Measurements from ENCODE around the gene MMAA. TPM values are rescaled to one million over a fixed set of nuclear protein-coding genes. Genes with fewer than 3 reads are reported as not detected.

The MMAA gene
- total and polyA plus RNA-seq, 2 donors (not counting 1 experiment from before 2014, with no cell fraction given), result 3.9 to 9.0 TPM

DNA sequence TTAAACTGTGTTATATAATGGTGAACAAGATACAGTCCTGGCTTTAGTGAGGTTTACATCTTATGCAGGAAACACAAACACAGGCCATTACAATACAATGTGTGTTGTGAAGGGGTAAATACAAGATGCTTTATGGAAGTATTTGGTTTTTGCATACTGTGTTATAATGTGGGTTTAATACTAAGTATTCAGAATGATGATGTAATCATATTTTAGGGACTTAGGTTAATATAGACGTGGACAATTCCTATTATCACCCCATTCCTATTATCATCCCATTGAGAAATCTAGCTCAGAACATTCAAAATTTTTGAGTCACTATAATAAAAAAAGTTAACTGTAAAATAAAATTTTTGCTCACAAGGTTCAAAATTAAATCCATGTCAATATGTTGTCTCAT is 24.1 kb downstream of the MMAA start:
- no peaks in the 10 kb centered on the region for H3K27me3 Mint-ChIP-seq
- no peak overlapping the region for H3K4me3 Mint-ChIP-seq
- no peak overlapping the region for H3K27ac Mint-ChIP-seq
- Histone ChIP-seq H3K4me1 (ENCODE audit: control insufficient read depth in 2 of 2, insufficient read depth in 2 of 2, low read length in 2 of 2) (no peaks in the 10 kb centered on the region), H4K20me1 (ENCODE audit: control insufficient read depth, insufficient read depth, low read length, poor library complexity, severe bottlenecking) (no peaks in the 10 kb centered on the region), H3K4me2 (replicated peaks; ENCODE audit: low read depth, low read length, poor library complexity, severe bottlenecking) (no peak overlapping the region), H3K4me3 (ENCODE audit: control extremely low read depth in 1 of 5, extremely low read depth in 1 of 5, insufficient read depth in 1 of 5, low read depth in 2 of 5, low read length in 4 of 5) (no peak overlapping the region), H3K9ac (ENCODE audit: low read length) (no peak overlapping the region), H3K36me3 (replicated peaks in 1 of 2; ENCODE audit: control extremely low read depth in 1 of 2, control insufficient read depth in 1 of 2, extremely low read depth in 1 of 2, insufficient read depth in 2 of 2, low read length in 1 of 2) (peaks cover 2 to 11% of the 10 kb centered on the region in 2 experiments), H2AFZ (ENCODE audit: insufficient read depth, low read depth, low read length, poor library complexity, severe bottlenecking) (no peak overlapping the region), H3K27ac (ENCODE audit: low read length in 2 of 2) (no peak overlapping the region), H3K27me3 (replicated peaks in 1 of 4; ENCODE audit: control extremely low read depth in 1 of 4, control insufficient read depth in 3 of 4, insufficient read depth in 4 of 4, low read length in 3 of 4) (no peaks in the 10 kb centered on the region), H3K9me3 (ENCODE audit: control extremely low read depth in 1 of 3, control insufficient read depth in 2 of 3, insufficient read depth in 1 of 3, low read length in 2 of 3) (no peaks in the 10 kb centered on the region), H3K79me2 (ENCODE audit: control insufficient read depth, insufficient read depth, low read length) (no peaks in the 10 kb centered on the region)
- POLR2A ChIA-PET, result interaction anchor here (0.6 kb wide), 1 partner anchor 410 kb away, joined by 3 read pairs; no protein-coding TSS in a partner anchor
- H3K4me1 Mint-ChIP-seq, result no peaks in the 10 kb centered on the region
- CTCF ChIA-PET, result interaction anchor here (0.6 to 1.1 kb wide), 3 partner anchors 20 to 562 kb away, joined by 3 to 4 read pairs (median 3); no protein-coding TSS in a partner anchor
- H3K9me3 Mint-ChIP-seq (ENCODE audit: insufficient read depth), result no peaks in the 10 kb centered on the region
- DNase-seq (no peak), ATAC-seq (ENCODE audit: low read depth) (no peak)
- WGBS (ENCODE audit: insufficient coverage), result no CpG with 5 or more reads among the region's 1 CpG
- TF ChIP-seq EZH2 (IDR thresholded peaks at IDR 0.05; ENCODE audit: borderline replicate concordance, insufficient read depth, low read depth, low read length, poor library complexity, severe bottlenecking), result no peak
- TF ChIP-seq, protein P1, sequence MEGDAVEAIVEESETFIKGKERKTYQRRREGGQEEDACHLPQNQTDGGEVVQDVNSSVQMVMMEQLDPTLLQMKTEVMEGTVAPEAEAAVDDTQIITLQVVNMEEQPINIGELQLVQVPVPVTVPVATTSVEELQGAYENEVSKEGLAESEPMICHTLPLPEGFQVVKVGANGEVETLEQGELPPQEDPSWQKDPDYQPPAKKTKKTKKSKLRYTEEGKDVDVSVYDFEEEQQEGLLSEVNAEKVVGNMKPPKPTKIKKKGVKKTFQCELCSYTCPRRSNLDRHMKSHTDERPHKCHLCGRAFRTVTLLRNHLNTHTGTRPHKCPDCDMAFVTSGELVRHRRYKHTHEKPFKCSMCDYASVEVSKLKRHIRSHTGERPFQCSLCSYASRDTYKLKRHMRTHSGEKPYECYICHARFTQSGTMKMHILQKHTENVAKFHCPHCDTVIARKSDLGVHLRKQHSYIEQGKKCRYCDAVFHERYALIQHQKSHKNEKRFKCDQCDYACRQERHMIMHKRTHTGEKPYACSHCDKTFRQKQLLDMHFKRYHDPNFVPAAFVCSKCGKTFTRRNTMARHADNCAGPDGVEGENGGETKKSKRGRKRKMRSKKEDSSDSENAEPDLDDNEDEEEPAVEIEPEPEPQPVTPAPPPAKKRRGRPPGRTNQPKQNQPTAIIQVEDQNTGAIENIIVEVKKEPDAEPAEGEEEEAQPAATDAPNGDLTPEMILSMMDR (IDR thresholded peaks at IDR 0.05), result no peak
- intact Hi-C loops (cut with micrococcal nuclease), result no loop called here

DNA sequence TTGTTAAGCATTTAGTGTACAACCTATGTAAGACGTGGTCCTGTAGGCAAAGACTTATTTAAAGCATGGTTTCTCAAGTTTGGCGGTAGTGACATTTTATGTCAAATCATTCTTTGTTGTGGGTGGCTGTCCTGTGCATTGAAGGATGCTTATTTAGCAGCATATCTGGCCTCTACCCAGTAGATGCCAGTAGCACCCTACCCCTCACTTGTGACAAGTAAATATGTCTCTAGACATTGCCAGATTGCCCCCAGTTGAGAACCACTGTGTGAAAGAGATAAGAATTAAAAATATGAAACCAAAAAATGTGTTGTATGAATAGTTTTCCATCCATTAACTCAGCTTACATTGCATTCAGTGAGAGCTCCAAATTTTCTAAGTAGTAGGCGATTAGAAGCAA is 25.5 kb downstream of the MMAA start:
- H3K9me3 Mint-ChIP-seq (ENCODE audit: insufficient read depth), result no peaks in the 10 kb centered on the region
- intact Hi-C loops (cut with micrococcal nuclease), result no loop called here
- no peaks in the 10 kb centered on the region for H3K4me1 ChIP-seq (ENCODE audit: control insufficient read depth in 2 of 2, insufficient read depth in 2 of 2, low read length in 2 of 2)
- H3K36me3 ChIP-seq (replicated peaks in 1 of 2; ENCODE audit: control extremely low read depth in 1 of 2, control insufficient read depth in 1 of 2, extremely low read depth in 1 of 2, insufficient read depth in 2 of 2, low read length in 1 of 2), result peaks cover 2 to 16% of the 10 kb centered on the region in 2 experiments
- POLR2A ChIA-PET, result no interaction called here
- H3K9ac ChIP-seq (ENCODE audit: low read length), result no peak overlapping the region
- CTCF ChIA-PET, result no interaction called here
- H3K4me3 Mint-ChIP-seq, result no peak overlapping the region
- H3K27me3 ChIP-seq (replicated peaks in 1 of 4; ENCODE audit: control extremely low read depth in 1 of 4, control insufficient read depth in 3 of 4, insufficient read depth in 4 of 4, low read length in 3 of 4), result no peaks in the 10 kb centered on the region
- ATAC-seq (ENCODE audit: low read depth) (no peak), DNase-seq (no peak)
- H3K27ac ChIP-seq (ENCODE audit: low read length in 2 of 2), result no peak overlapping the region
- no peak overlapping the region for H3K27ac Mint-ChIP-seq
- WGBS (ENCODE audit: insufficient coverage), result 100% methylated on average over 2 of the region's 3 CpGs
- no peaks in the 10 kb centered on the region for H3K27me3 Mint-ChIP-seq
- no peak for TF ChIP-seq EZH2 (IDR thresholded peaks at IDR 0.05; ENCODE audit: borderline replicate concordance, insufficient read depth, low read depth, low read length, poor library complexity, severe bottlenecking)
- TF ChIP-seq, protein P1 (IDR thresholded peaks at IDR 0.05), result no peak
- H4K20me1 ChIP-seq (ENCODE audit: control insufficient read depth, insufficient read depth, low read length, poor library complexity, severe bottlenecking), result no peaks in the 10 kb centered on the region
- no peak overlapping the region for H3K4me3 ChIP-seq (ENCODE audit: control extremely low read depth in 1 of 5, extremely low read depth in 1 of 5, insufficient read depth in 1 of 5, low read depth in 2 of 5, low read length in 4 of 5)
- no peaks in the 10 kb centered on the region for H3K4me1 Mint-ChIP-seq
- no peaks in the 10 kb centered on the region for H3K79me2 ChIP-seq (ENCODE audit: control insufficient read depth, insufficient read depth, low read length)
- no peaks in the 10 kb centered on the region for H3K9me3 ChIP-seq (ENCODE audit: control extremely low read depth in 1 of 3, control insufficient read depth in 2 of 3, insufficient read depth in 1 of 3, low read length in 2 of 3)
- H2AFZ ChIP-seq (ENCODE audit: insufficient read depth, low read depth, low read length, poor library complexity, severe bottlenecking), result no peak overlapping the region
- no peak overlapping the region for H3K4me2 ChIP-seq (replicated peaks; ENCODE audit: low read depth, low read length, poor library complexity, severe bottlenecking)
